ENCODE results near the gene MTR.
"Not testable (repeated sequence)": the region's sequence is repeated elsewhere in the genome, so short reads cannot be mapped to it uniquely, and the experiment has no call there.

Gene MTR

DNA sequence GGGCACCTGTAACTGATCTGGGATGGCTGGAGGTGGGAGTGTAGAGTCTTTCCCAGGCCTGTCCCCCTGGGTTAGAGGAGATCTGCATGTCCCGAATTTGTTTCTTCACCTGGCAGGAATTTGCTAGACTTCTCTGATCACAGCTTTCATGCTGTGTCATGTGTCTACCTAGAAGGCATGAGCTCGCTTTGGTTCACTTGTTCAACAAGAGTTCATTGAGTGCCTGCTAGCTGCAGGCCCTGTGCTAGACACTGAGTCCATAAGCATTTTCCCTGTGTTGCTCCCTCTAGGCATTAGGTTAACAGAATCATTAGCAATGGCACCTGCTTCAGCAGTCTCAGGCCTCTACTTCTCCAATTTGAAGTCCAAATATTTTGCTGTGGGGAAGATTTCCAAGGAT, 101.6 kb downstream of the MTR start:
- Histone ChIP-seq H3K9ac (ENCODE audit: low read length) (no peak overlapping the region), H3K27ac (ENCODE audit: low read length) (no peak overlapping the region), H3K4me2 (ENCODE audit: low read length) (no peak overlapping the region), H4K20me1 (ENCODE audit: insufficient read depth, low read length) (no peaks in the 10 kb centered on the region), H3K4me3 (ENCODE audit: low read length) (no peak overlapping the region), H3K79me2 (ENCODE audit: low read length) (no peaks in the 10 kb centered on the region), H2AFZ (ENCODE audit: low read depth, low read length) (no peak overlapping the region), H3K4me1 (ENCODE audit: low read length) (0 out of 2 replicates have a peak, but pooled peaks cover 3% of the 10 kb centered on the region), H3K9me3 (ENCODE audit: insufficient read depth, low read length) (no peaks in the 10 kb centered on the region), H3K27me3 (ENCODE audit: low read depth, low read length) (no peaks in the 10 kb centered on the region), H3K36me3 (replicated peaks; ENCODE audit: low read depth, low read length) (peaks cover 68% of the 10 kb centered on the region)
- TF ChIP-seq, protein P1, sequence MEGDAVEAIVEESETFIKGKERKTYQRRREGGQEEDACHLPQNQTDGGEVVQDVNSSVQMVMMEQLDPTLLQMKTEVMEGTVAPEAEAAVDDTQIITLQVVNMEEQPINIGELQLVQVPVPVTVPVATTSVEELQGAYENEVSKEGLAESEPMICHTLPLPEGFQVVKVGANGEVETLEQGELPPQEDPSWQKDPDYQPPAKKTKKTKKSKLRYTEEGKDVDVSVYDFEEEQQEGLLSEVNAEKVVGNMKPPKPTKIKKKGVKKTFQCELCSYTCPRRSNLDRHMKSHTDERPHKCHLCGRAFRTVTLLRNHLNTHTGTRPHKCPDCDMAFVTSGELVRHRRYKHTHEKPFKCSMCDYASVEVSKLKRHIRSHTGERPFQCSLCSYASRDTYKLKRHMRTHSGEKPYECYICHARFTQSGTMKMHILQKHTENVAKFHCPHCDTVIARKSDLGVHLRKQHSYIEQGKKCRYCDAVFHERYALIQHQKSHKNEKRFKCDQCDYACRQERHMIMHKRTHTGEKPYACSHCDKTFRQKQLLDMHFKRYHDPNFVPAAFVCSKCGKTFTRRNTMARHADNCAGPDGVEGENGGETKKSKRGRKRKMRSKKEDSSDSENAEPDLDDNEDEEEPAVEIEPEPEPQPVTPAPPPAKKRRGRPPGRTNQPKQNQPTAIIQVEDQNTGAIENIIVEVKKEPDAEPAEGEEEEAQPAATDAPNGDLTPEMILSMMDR (IDR thresholded peaks at IDR 0.05; ENCODE audit: low read depth, low read length): no peak
- TF ChIP-seq EZH2phosphoT487 (IDR thresholded peaks at IDR 0.05; ENCODE audit: low read depth): no peak

DNA sequence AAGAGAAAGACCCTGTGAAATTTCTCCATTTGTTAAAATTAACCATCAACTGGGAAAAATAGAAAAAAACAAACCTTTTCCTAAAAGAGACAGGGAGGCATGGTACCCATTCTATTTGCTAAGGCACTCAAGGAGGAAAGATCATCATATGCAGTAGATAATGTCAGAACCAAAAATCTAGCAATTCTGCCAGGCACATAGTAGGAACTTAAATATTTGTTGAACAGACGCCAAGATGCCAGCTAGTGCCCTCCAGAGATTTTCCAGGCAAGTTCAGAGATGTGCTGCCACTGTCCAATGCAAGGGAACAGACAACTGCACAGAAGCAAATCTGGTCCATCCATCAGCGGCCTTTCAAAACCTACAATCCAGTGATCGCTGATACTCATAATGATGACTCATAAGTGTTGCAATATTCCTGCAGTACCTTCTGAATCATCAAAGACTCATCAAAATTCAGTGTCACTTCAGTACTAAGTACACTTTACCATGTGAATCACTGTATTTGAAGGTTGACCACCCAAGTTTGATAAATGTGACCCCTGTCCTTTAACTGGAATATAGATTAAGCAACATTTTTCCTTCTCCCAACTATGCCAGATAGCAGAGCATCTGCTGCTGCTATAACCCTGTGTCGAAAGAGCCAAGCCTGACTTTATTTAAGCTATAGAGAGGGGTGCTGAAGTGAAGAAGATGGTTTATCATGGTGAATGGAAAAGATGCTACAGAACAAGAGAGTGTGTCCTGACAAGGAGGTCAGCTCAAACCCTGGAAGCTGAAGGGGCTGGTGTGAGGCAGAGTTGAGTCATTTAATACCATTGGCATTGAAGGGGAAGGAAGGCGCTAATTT, 110.0 kb downstream of the MTR start:
- H4K20me1 ChIP-seq (ENCODE audit: insufficient read depth, low read length): no peaks in the 10 kb centered on the region
- 0 out of 2 replicates have a peak, but pooled peaks cover 2% of the 10 kb centered on the region for H3K4me1 ChIP-seq (ENCODE audit: low read length)
- no peaks in the 10 kb centered on the region for H3K9me3 ChIP-seq (ENCODE audit: insufficient read depth, low read length)
- no peak overlapping the region for H2AFZ ChIP-seq (ENCODE audit: low read depth, low read length)
- no peaks in the 10 kb centered on the region for H3K27me3 ChIP-seq (ENCODE audit: low read depth, low read length)
- H3K27ac ChIP-seq (ENCODE audit: low read length): no peak overlapping the region
- TF ChIP-seq, protein P1 (IDR thresholded peaks at IDR 0.05; ENCODE audit: low read depth, low read length): no peak
- TF ChIP-seq EZH2phosphoT487 (IDR thresholded peaks at IDR 0.05; ENCODE audit: low read depth): no peak
- H3K4me3 ChIP-seq (ENCODE audit: low read length): no peak overlapping the region
- H3K9ac ChIP-seq (ENCODE audit: low read length): no peak overlapping the region
- peaks cover 8% of the 10 kb centered on the region for H3K36me3 ChIP-seq (replicated peaks; ENCODE audit: low read depth, low read length)
- no peaks in the 10 kb centered on the region for H3K79me2 ChIP-seq (ENCODE audit: low read length)
- no peak overlapping the region for H3K4me2 ChIP-seq (ENCODE audit: low read length)

DNA sequence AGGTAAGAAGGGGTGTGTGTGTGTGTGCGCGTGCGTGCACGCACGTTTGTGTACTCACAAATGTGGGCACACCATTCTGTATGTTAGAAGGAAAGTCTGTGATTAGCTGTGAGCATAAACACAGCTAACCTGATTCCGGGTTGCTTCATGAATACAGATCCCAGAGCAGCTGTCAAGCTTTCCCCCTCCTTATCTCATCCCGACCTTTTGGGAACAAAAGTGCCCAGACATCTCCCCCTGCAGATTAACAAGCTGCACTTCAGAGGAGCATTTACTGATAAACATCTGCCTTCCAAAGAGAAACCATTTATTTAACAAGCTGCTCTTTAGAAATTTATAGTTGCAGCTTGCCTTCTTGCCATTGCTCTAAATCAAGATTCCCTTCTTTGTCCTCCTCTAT, 112.1 kb downstream of the MTR start:
- Histone ChIP-seq H3K4me2 (ENCODE audit: low read length) (no peak overlapping the region), H2AFZ (ENCODE audit: low read depth, low read length) (no peak overlapping the region), H3K36me3 (replicated peaks; ENCODE audit: low read depth, low read length) (no peaks in the 10 kb centered on the region), H3K27ac (ENCODE audit: low read length) (no peak overlapping the region), H3K4me3 (ENCODE audit: low read length) (no peak overlapping the region), H4K20me1 (ENCODE audit: insufficient read depth, low read length) (no peaks in the 10 kb centered on the region), H3K9ac (ENCODE audit: low read length) (no peak overlapping the region), H3K9me3 (ENCODE audit: insufficient read depth, low read length) (no peaks in the 10 kb centered on the region), H3K4me1 (ENCODE audit: low read length) (no peaks in the 10 kb centered on the region), H3K27me3 (ENCODE audit: low read depth, low read length) (no peaks in the 10 kb centered on the region), H3K79me2 (ENCODE audit: low read length) (no peaks in the 10 kb centered on the region)
- TF ChIP-seq, protein P1 (IDR thresholded peaks at IDR 0.05; ENCODE audit: low read depth, low read length): no peak

DNA sequence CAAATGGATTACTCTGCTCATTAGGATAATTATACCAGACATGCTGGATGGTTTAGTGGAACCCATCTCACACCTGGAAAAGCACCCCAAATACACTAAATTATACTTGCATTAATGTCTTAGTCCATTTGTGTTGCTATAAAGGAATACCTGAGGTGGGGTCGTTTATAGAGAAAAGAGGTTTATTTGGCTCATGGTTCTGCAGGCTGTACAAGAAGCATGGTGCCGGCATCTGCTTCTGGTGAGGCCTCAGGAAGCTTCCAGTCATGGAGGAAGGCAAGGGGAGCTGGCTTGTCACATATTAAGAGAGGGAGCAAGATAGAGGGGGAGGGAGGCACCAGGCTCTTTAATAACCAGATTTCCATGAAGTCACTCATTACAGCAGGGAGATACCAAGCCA, 113.6 kb downstream of the MTR start:
- Histone ChIP-seq H2AFZ (ENCODE audit: low read depth, low read length) (no peak overlapping the region), H3K9me3 (ENCODE audit: insufficient read depth, low read length) (no peaks in the 10 kb centered on the region), H3K4me1 (ENCODE audit: low read length) (no peaks in the 10 kb centered on the region), H3K4me3 (ENCODE audit: low read length) (no peak overlapping the region), H4K20me1 (ENCODE audit: insufficient read depth, low read length) (no peaks in the 10 kb centered on the region), H3K36me3 (replicated peaks; ENCODE audit: low read depth, low read length) (no peaks in the 10 kb centered on the region), H3K9ac (ENCODE audit: low read length) (no peak overlapping the region), H3K79me2 (ENCODE audit: low read length) (no peaks in the 10 kb centered on the region), H3K27me3 (ENCODE audit: low read depth, low read length) (no peaks in the 10 kb centered on the region), H3K27ac (ENCODE audit: low read length) (no peak overlapping the region), H3K4me2 (ENCODE audit: low read length) (no peak overlapping the region)
- TF ChIP-seq, protein P1 (IDR thresholded peaks at IDR 0.05; ENCODE audit: low read depth, low read length): no peak
- no peak for TF ChIP-seq EZH2phosphoT487 (IDR thresholded peaks at IDR 0.05; ENCODE audit: low read depth)

DNA sequence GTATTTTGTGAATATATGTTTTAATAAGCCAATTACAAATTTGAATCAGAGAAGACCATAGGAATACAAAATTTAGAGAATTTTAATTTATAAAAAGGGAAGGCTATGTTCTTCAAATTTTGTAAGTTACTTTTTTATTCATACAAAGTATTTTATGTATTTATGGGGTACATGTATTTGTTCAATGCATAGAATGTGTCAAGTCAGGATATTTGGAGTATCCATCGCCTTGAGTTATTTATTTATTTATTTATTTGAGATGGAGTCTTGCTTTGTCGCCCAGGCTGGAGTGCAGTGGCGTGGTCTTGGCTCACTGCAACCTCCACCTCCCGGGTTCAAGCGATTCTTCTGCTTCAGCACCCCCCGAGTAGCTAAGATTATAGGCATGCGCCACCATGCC, 116.0 kb downstream of the MTR start:
- not testable (repeated sequence) for H3K9ac ChIP-seq (ENCODE audit: low read length); H3K79me2 ChIP-seq (ENCODE audit: low read length); H3K27me3 ChIP-seq (ENCODE audit: low read depth, low read length); H3K4me3 ChIP-seq (ENCODE audit: low read length); H3K9me3 ChIP-seq (ENCODE audit: insufficient read depth, low read length); H3K27ac ChIP-seq (ENCODE audit: low read length); H4K20me1 ChIP-seq (ENCODE audit: insufficient read depth, low read length); H3K36me3 ChIP-seq (replicated peaks; ENCODE audit: low read depth, low read length); H3K4me1 ChIP-seq (ENCODE audit: low read length); H2AFZ ChIP-seq (ENCODE audit: low read depth, low read length); H3K4me2 ChIP-seq (ENCODE audit: low read length)
